Activated CD4-positive, alpha-beta T cell treated with anti-CD3 and anti-CD28 coated beads, Interleukin-2, amount 10 ng/mL, durations not matched to agents 7 days and 5 days (primary cell): ENCODE results near the gene IBSP. TPM values are rescaled to one million over a fixed set of nuclear protein-coding genes. Genes with fewer than 3 reads are reported as not detected.

Source experiments
- total RNA-seq, 2 experiments: library from RNA; stranded (reverse); gene quantifications; one replicate each; pipeline ENCODE4 v1.2.3, GENCODE V29; 2021

The IBSP gene
- total RNA-seq, 2 experiments from 2014 or later: not detected

Other genes with a start within 250 kb of the IBSP start
- not detected for gene DSPP, start 191.0 kb upstream of the IBSP start, total RNA-seq
- gene DMP1, start 149.3 kb upstream of the IBSP start, total RNA-seq: not detected
- not detected for gene MEPE, start 33.4 kb downstream of the IBSP start, total RNA-seq
- under 1 TPM; 0.17 to 0.79 TPM for gene SPP1, start 176.2 kb downstream of the IBSP start, total RNA-seq
- gene PKD2, start 208.1 kb downstream of the IBSP start, total RNA-seq: 10 to 100 TPM; 11.8 to 13.2 TPM